HTERT RPE-1 (cell line): ENCODE data around the gene HSP90AA1.

ENCODE experiments used
- in situ Hi-C: fragments of 300-500 bp; cut with MboI; formaldehyde crosslinking; loops from 4 replicates; pipeline ENCODE4 v1.14.3; 2020; ENCODE audit warnings: low sequenced_read_pairs

The HSP90AA1 gene

GRCh38 chr14:102043251-102044025 is 43.4 kb downstream of the HSP90AA1 start:
- in situ Hi-C loops: no loop called here

- in situ Hi-C loops: no loop called here
Observed at GRCh38 chr14:102042699-102043098, 44.1 kb downstream of the HSP90AA1 start.

GRCh38 chr14:102040153-102040552 is 46.7 kb downstream of the HSP90AA1 start:
- in situ Hi-C loops: no loop called here

- in situ Hi-C loops: no loop called here
Observed at GRCh38 chr14:102039157-102039556, 47.7 kb downstream of the HSP90AA1 start.

DNA sequence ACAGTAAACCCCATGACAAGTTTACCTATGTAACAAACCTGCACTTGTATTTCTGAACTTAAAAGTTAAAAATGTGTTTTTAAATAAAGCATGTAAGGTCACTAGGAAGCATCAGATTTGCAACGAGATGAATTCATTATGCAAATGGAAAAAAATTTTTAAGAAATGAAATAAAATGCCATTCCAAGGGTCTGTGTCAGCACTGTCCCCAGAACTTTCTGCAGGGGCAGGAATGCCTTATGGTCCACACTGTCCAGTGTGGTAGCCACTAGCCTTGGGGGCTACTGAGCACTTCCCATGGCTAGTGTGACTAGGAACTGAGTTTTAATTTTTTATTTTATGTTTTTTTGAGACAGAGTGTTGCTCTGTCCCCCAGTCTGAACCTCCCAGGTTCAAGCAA is 49.2 kb downstream of the HSP90AA1 start:
- in situ Hi-C loops: no loop called here

DNA sequence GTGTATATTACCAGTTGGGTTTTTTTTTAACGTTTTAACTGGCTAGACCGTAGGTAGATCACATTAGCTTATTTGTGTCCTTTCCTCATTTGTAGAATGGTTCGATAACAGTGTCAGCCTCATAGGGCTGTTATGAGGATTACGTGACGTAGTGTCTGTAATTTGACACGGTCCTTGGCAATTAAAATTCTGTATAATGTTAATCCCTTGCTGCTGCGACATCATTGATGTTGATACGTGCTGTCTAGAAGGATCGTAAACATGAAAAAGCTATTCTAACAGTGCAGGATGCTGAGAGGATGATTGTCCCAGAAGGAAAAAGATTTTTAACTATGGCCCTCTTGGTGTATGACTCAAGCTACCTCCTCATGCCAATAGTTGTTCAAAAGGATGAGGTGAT is 50.9 kb downstream of the HSP90AA1 start:
- in situ Hi-C loops: no loop called here

DNA sequence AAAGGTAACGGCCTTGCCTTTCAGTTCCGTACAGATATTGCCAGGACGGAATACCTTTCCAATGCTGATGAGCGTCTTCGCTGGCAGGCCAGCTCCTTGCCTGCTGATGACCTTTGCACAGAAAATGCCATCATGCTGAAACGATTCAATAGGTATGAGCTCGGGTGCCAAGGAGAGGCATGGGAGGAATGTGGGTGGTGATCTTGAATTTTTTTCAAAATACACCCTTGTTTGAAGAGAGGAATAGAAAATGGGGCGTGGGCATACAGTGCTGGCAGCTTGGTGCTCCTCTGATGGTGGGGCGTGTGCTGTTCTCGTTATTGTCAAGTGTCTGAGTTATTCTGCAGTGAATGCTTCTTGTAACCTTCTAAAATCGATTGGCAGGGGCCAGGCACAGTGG is 52.5 kb downstream of the HSP90AA1 start:
- in situ Hi-C loops: no loop called here

- in situ Hi-C loops: no loop called here
Observed at GRCh38 chr14:102033241-102033640, 53.6 kb downstream of the HSP90AA1 start.
